HepG2 (cell line): ENCODE measurements around the gene ZNF526. TPM values are rescaled to one million over a fixed set of nuclear protein-coding genes. Genes with fewer than 3 reads are reported as not detected.

Experiments
- BCL3 ChIP-seq: sonication (generic); formaldehyde crosslinking; IDR thresholded peaks from 2 replicates; pipeline ENCODE4 v1.5.1; 2020; ENCODE audit warnings: mild to moderate bottlenecking, missing genetic modification reagents, moderate library complexity
- CBX5 ChIP-seq: sonication (generic); formaldehyde crosslinking; IDR thresholded peaks from 2 replicates; pipeline ENCODE4 v1.4.0; 2020; ENCODE audit warnings: missing genetic modification reagents, borderline replicate concordance
- CSRNP2 ChIP-seq: sonication (generic); formaldehyde crosslinking; conservative IDR thresholded peaks from 2 replicates; pipeline ENCODE4 v1.8.0; 2022; ENCODE audit warnings: low read depth, missing genetic modification reagents
- FOXA1 ChIP-seq, 2 experiments: fragments of 450-650 bp in 1 of 2; sonication (generic) in 1 of 2; formaldehyde crosslinking in 1 of 2; IDR thresholded peaks; 2 replicates each; pipeline versions ENCODE4 v1.4.0 to v1.6.1; 2016 to 2020; ENCODE audit warnings: missing genetic modification reagents in 1 of 2
- GABPB1 ChIP-seq: IDR thresholded peaks from 2 replicates; pipeline ENCODE4 v1.6.1; 2016; ENCODE audit warnings: mild to moderate bottlenecking, missing genetic modification reagents, moderate library complexity, missing compliant biosample characterization
- HMGXB4 ChIP-seq, 2 experiments: sonication (generic) in 1 of 2; formaldehyde crosslinking in 1 of 2; IDR thresholded peaks; 2 replicates each; pipeline versions ENCODE4 v1.4.0 to v1.6.1; 2018 to 2020; ENCODE audit warnings: missing genetic modification reagents in 2 of 2, borderline replicate concordance in 1 of 2, low read depth in 1 of 2, mild to moderate bottlenecking in 1 of 2, missing biosample characterization in 1 of 2
- JARID2 ChIP-seq: sonication (generic); formaldehyde crosslinking; IDR thresholded peaks from 2 replicates; pipeline ENCODE4 v1.8.1; 2023; ENCODE audit warnings: missing genetic modification reagents, inconsistent platforms; ENCODE audit not compliant: insufficient replicate concordance
- NCOA5 ChIP-seq: sonication (generic); formaldehyde crosslinking; IDR thresholded peaks from 2 replicates; pipeline ENCODE4 v1.4.0; 2020; ENCODE audit warnings: missing genetic modification reagents
- NFIC ChIP-seq: IDR thresholded peaks from 2 replicates; pipeline ENCODE4 v1.6.1; 2012; ENCODE audit warnings: mild to moderate bottlenecking, low read length, inconsistent platforms
- POLR2G ChIP-seq: fragments of 200-400 bp; formaldehyde crosslinking; IDR thresholded peaks from 2 replicates; pipeline ENCODE4 v1.6.1; 2018; ENCODE audit warnings: mild to moderate bottlenecking, low read depth, low read length, moderate library complexity
- SKIL ChIP-seq: sonication (generic); formaldehyde crosslinking; IDR thresholded peaks from 2 replicates; pipeline ENCODE4 v1.8.0; 2022; ENCODE audit warnings: missing genetic modification reagents, mild to moderate bottlenecking, moderate library complexity, borderline replicate concordance
- SNAPC2 ChIP-seq: sonication (generic); formaldehyde crosslinking; IDR thresholded peaks from 2 replicates; pipeline ENCODE4 v1.8.1; 2022; ENCODE audit warnings: mild to moderate bottlenecking, missing genetic modification reagents
- SOX5 ChIP-seq: IDR thresholded peaks from 2 replicates; pipeline ENCODE4 v1.6.1; 2016; ENCODE audit warnings: borderline replicate concordance
- SRY ChIP-seq: sonication (generic); formaldehyde crosslinking; IDR thresholded peaks from 2 replicates; pipeline ENCODE4 v1.8.0; 2022; ENCODE audit warnings: mild to moderate bottlenecking, missing genetic modification reagents
- TCF12 ChIP-seq, 2 experiments: fragments of 450-650 bp in 1 of 2; sonication (generic) in 1 of 2; formaldehyde crosslinking in 1 of 2; IDR thresholded peaks; 2 replicates each; pipeline versions ENCODE4 v1.6.1 to v1.8.0; 2017 to 2022; ENCODE audit warnings: antibody characterized with exemption in 1 of 2, mild to moderate bottlenecking in 1 of 2, missing genetic modification reagents in 1 of 2, moderate library complexity in 1 of 2
- TRIM24 ChIP-seq: sonication (generic); formaldehyde crosslinking; IDR thresholded peaks from 2 replicates; pipeline ENCODE4 v1.8.0; 2022; ENCODE audit warnings: mild to moderate bottlenecking, missing genetic modification reagents
- ZBTB7A ChIP-seq: sonication (generic); formaldehyde crosslinking; IDR thresholded peaks from 2 replicates; pipeline ENCODE4 v1.8.0; 2022; ENCODE audit warnings: mild to moderate bottlenecking, missing genetic modification reagents
- ZNF136 ChIP-seq: sonication (generic); formaldehyde crosslinking; IDR thresholded peaks from 2 replicates; pipeline ENCODE4 v1.8.1; 2022; ENCODE audit warnings: low read depth, mild to moderate bottlenecking, moderate library complexity, missing genetic modification reagents
- ZNF713 ChIP-seq: sonication (generic); formaldehyde crosslinking; IDR thresholded peaks from 2 replicates; pipeline ENCODE4 v1.4.0; 2020; ENCODE audit warnings: mild to moderate bottlenecking, missing genetic modification reagents
- ZNF746 ChIP-seq: sonication (generic); formaldehyde crosslinking; IDR thresholded peaks from 2 replicates; pipeline ENCODE4 v1.8.0; 2022; ENCODE audit warnings: mild to moderate bottlenecking, missing genetic modification reagents
- ZNF782 ChIP-seq: sonication (generic); formaldehyde crosslinking; IDR thresholded peaks from 2 replicates; pipeline ENCODE4 v1.4.0; 2020; ENCODE audit warnings: missing genetic modification reagents, mild to moderate bottlenecking, borderline replicate concordance
- ZNF792 ChIP-seq: IDR thresholded peaks from 2 replicates; pipeline ENCODE4 v1.6.1; 2016
- polyA plus RNA-seq, 8 experiments: library from polyadenylated mRNA; depleted of rRNA in 3 of 8; stranded (reverse) in 7 of 8; unstranded in 1 of 8; fragments of >200 nt; fragmentation: Illumina TruSeq in 4 of 8; extraction: Trizol in 4 of 8; gene quantifications; 2 replicates each; pipeline versions ENCODE4 v1.2.1 to v1.2.3, GENCODE V29; 2011 to 2016; ENCODE audit warnings: low read depth in 4 of 8, missing spikeins in 1 of 8, mixed read lengths in 1 of 8; ENCODE audit not compliant: insufficient read depth in 1 of 8
- total RNA-seq, 5 experiments: library from RNA; depleted of rRNA; stranded (reverse); fragments of >200 nt; fragmentation: Illumina TruSeq; extraction: Trizol; gene quantifications; 2 replicates each; pipeline ENCODE4 v1.2.3, GENCODE V29; 2016; ENCODE audit warnings: low read depth in 1 of 5

ZNF526 gene
- total and polyA plus RNA-seq, 2 of the 13 experiments (the other 11 are each of a cell fraction or from before 2014, with no cell fraction given): 3.3 to 8.4 TPM

- TF ChIP-seq CSRNP2 (no peak), NCOA5 (CRISPR knock-in tag) (no peak), BCL3 (CRISPR knock-in tag) (no peak), JARID2 (CRISPR knock-in tag) (no peak), ZBTB7A (CRISPR knock-in tag) (peak; percentile 32; the same call in 1 of the 2 replicates), NFIC (no peak), ZNF792 (CRISPR knock-in tag) (no peak), TRIM24 (no peak), SRY (CRISPR knock-in tag) (peak; percentile 25; the same call in 1 of the 2 replicates), ZNF782 (CRISPR knock-in tag) (no peak), ZNF136 (CRISPR knock-in tag) (no peak), SOX5 (CRISPR knock-in tag) (peak; percentile 23; the same call in 1 of the 2 replicates), FOXA1 (IDR thresholded peaks at IDR 0.05) (no peak), FOXA1 (CRISPR knock-in tag; IDR thresholded peaks at IDR 0.05) (no peak; the same call in 1 of the 2 replicates), POLR2G (peak; percentile 97), CBX5 (CRISPR knock-in tag) (no peak; the same call in 1 of the 2 replicates), SKIL (CRISPR knock-in tag) (no peak), GABPB1 (CRISPR knock-in tag) (peak; percentile 90), HMGXB4 (CRISPR knock-in tag; IDR thresholded peaks at IDR 0.05; ENCODE audit: borderline replicate concordance in 1 of 2, low read depth in 1 of 2) (peak; percentile 58 to 67; a peak in 3 of 4 replicates), SNAPC2 (CRISPR knock-in tag) (no peak), ZNF713 (CRISPR knock-in tag) (no peak), TCF12 (IDR thresholded peaks at IDR 0.05) (no peak), TCF12 (CRISPR knock-in tag; IDR thresholded peaks at IDR 0.05) (no peak), ZNF746 (CRISPR knock-in tag) (no peak)
Measured at GRCh38 chr19:42242512-42243409, 22.6 kb downstream of the ZNF526 start, which contains the start of gene GSK3A (continued).
